HepG2 (cell line): ENCODE data around the gene ZNF26. TPM values are rescaled to one million over a fixed set of nuclear protein-coding genes. Genes with fewer than 3 reads are reported as not detected.

Experiments used
- CERS6 ChIP-seq: sonication (generic); formaldehyde crosslinking; IDR thresholded peaks from 2 replicates; pipeline ENCODE4 v1.5.0; 2020; ENCODE audit warnings: missing genetic modification reagents
- ETS1 ChIP-seq: sonication (generic); formaldehyde crosslinking; IDR thresholded peaks from 2 replicates; pipeline ENCODE4 v1.4.0; 2020; ENCODE audit warnings: missing genetic modification reagents
- GLI4 ChIP-seq: sonication (generic); formaldehyde crosslinking; IDR thresholded peaks from 2 replicates; pipeline ENCODE4 v1.5.1; 2020; ENCODE audit warnings: missing genetic modification reagents, mild to moderate bottlenecking, moderate library complexity, borderline replicate concordance
- HES4 ChIP-seq: sonication (generic); formaldehyde crosslinking; IDR thresholded peaks from 2 replicates; pipeline ENCODE4 v1.9.0; 2021; ENCODE audit warnings: mild to moderate bottlenecking, missing genetic modification reagents, borderline replicate concordance
- HNF1B ChIP-seq: sonication (generic); formaldehyde crosslinking; IDR thresholded peaks from 2 replicates; pipeline ENCODE4 v1.5.1; 2020; ENCODE audit warnings: mild to moderate bottlenecking, moderate library complexity, missing genetic modification reagents
- KLF6 ChIP-seq: IDR thresholded peaks from 2 replicates; pipeline ENCODE4 v1.8.0; 2016; ENCODE audit warnings: missing biosample characterization, missing genetic modification reagents
- PHF8 ChIP-seq: sonication (generic); formaldehyde crosslinking; IDR thresholded peaks from 2 replicates; pipeline ENCODE4 v1.5.0; 2020; ENCODE audit warnings: missing genetic modification reagents
- POGZ ChIP-seq: sonication (generic); formaldehyde crosslinking; IDR thresholded peaks from 2 replicates; pipeline ENCODE4 v1.4.0; 2020; ENCODE audit warnings: mild to moderate bottlenecking, missing genetic modification reagents
- REL ChIP-seq: sonication (generic); formaldehyde crosslinking; conservative IDR thresholded peaks from 2 replicates; pipeline ENCODE4 v1.8.0; 2022; ENCODE audit warnings: mild to moderate bottlenecking, missing genetic modification reagents, moderate library complexity
- TCF12 ChIP-seq, 2 experiments: fragments of 450-650 bp in 1 of 2; sonication (generic) in 1 of 2; formaldehyde crosslinking in 1 of 2; IDR thresholded peaks; 2 replicates each; pipeline versions ENCODE4 v1.6.1 to v1.8.0; 2017 to 2022; ENCODE audit warnings: antibody characterized with exemption in 1 of 2, mild to moderate bottlenecking in 1 of 2, missing genetic modification reagents in 1 of 2, moderate library complexity in 1 of 2
- ZGPAT ChIP-seq: IDR thresholded peaks from 2 replicates; pipeline ENCODE4 v1.6.1; 2016; ENCODE audit warnings: mild to moderate bottlenecking
- ZNF121 ChIP-seq: sonication (generic); formaldehyde crosslinking; IDR thresholded peaks from 2 replicates; pipeline ENCODE4 v1.5.0; 2020; ENCODE audit warnings: mild to moderate bottlenecking, missing genetic modification reagents
- ZNF281 ChIP-seq: sonication (generic); formaldehyde crosslinking; IDR thresholded peaks from 2 replicates; pipeline ENCODE4 v1.4.0; 2020; ENCODE audit warnings: missing genetic modification reagents, borderline replicate concordance
- ZNF546 ChIP-seq: sonication (generic); formaldehyde crosslinking; conservative IDR thresholded peaks from 2 replicates; pipeline ENCODE4 v1.8.1; 2023; ENCODE audit warnings: mild to moderate bottlenecking, missing genetic modification reagents
- ZNF556 ChIP-seq: sonication (generic); formaldehyde crosslinking; IDR thresholded peaks from 2 replicates; pipeline ENCODE4 v1.4.0; 2020; ENCODE audit warnings: mild to moderate bottlenecking, missing genetic modification reagents, borderline replicate concordance
- ZNF598 ChIP-seq: sonication (generic); formaldehyde crosslinking; IDR thresholded peaks from 2 replicates; pipeline ENCODE4 v1.5.1; 2020; ENCODE audit warnings: mild to moderate bottlenecking, missing genetic modification reagents, borderline replicate concordance
- ZNF704 ChIP-seq: sonication (generic); formaldehyde crosslinking; IDR thresholded peaks from 2 replicates; pipeline ENCODE4 v1.8.1; 2023; ENCODE audit warnings: mild to moderate bottlenecking, inconsistent platforms, moderate library complexity, missing genetic modification reagents, borderline replicate concordance
- ZNF841 ChIP-seq: sonication (generic); formaldehyde crosslinking; IDR thresholded peaks from 2 replicates; pipeline ENCODE4 v1.8.1; 2023; ENCODE audit warnings: missing genetic modification reagents, borderline replicate concordance
- polyA plus RNA-seq, 8 experiments: library from polyadenylated mRNA; depleted of rRNA in 3 of 8; stranded (reverse) in 7 of 8; unstranded in 1 of 8; fragments of >200 nt; fragmentation: Illumina TruSeq in 4 of 8; extraction: Trizol in 4 of 8; gene quantifications; 2 replicates each; pipeline versions ENCODE4 v1.2.1 to v1.2.3, GENCODE V29; 2011 to 2016; ENCODE audit warnings: low read depth in 4 of 8, missing spikeins in 1 of 8, mixed read lengths in 1 of 8; ENCODE audit not compliant: insufficient read depth in 1 of 8
- total RNA-seq, 5 experiments: library from RNA; depleted of rRNA; stranded (reverse); fragments of >200 nt; fragmentation: Illumina TruSeq; extraction: Trizol; gene quantifications; 2 replicates each; pipeline ENCODE4 v1.2.3, GENCODE V29; 2016; ENCODE audit warnings: low read depth in 1 of 5

Gene ZNF26
- total and polyA plus RNA-seq, 2 of the 13 experiments (the other 11 are each of a cell fraction or from before 2014, with no cell fraction given), result 3.8 to 6.5 TPM

- TF ChIP-seq POGZ (CRISPR knock-in tag) (peak; percentile 86), HNF1B (0 out of 2 replicates have a peak, but pooled peaks have one; percentile 35), TCF12 (IDR thresholded peaks at IDR 0.05) (no peak), TCF12 (CRISPR knock-in tag; IDR thresholded peaks at IDR 0.05) (peak; percentile 72), ZNF598 (CRISPR knock-in tag) (peak; percentile 21; the same call in 1 of the 2 replicates), ZNF556 (CRISPR knock-in tag) (peak; percentile 82), HES4 (CRISPR knock-in tag) (peak; percentile 82), ZGPAT (CRISPR knock-in tag) (peak; percentile 89), ZNF546 (CRISPR knock-in tag) (peak; percentile 94), ZNF281 (CRISPR knock-in tag) (peak; percentile 38; the same call in 1 of the 2 replicates), ZNF121 (peak; percentile 42), ZNF704 (CRISPR knock-in tag) (peak; percentile 96; the same call in 1 of the 2 replicates), GLI4 (CRISPR knock-in tag) (peak; percentile 47; the same call in 1 of the 2 replicates), REL (peak; percentile 91; the same call in 1 of the 2 replicates), CERS6 (CRISPR knock-in tag) (peak; percentile 59; the same call in 1 of the 2 replicates), PHF8 (CRISPR knock-in tag) (peak; percentile 78), ZNF841 (CRISPR knock-in tag) (peak; percentile 82; the same call in 1 of the 2 replicates), ETS1 (no peak; the same call in 1 of the 2 replicates), KLF6 (CRISPR knock-in tag) (peak; percentile 80; the same call in 1 of the 2 replicates)
Measured at GRCh38 chr12:133037207-133038005, 51.2 kb downstream of the ZNF26 start, which contains the start of gene ZNF84 (continued).
